Right lobe of liver (tissue), 6 donors: ENCODE data around the gene HRAS. TPM values are rescaled to one million over a fixed set of nuclear protein-coding genes. Genes with fewer than 3 reads are reported as not detected.

Experiments used
- ATAC-seq, 4 donors: fragments of 200-7000 bp; cut with Tn5 transposase; one replicate each; pipeline ENCODE4 v1.9.1; 2020; ENCODE audit warnings: mild to moderate bottlenecking in 4 of 4, moderate library complexity in 4 of 4
- DNase-seq, 3 donors: peaks; one replicate each; pipeline ENCODE4 v3.0.0-alpha.2; 2020
- H3K27ac ChIP-seq, 3 donors: fragments of 200-600 bp; one replicate each; pipeline ENCODE4 v1.8.0; 2022
- H3K27me3 ChIP-seq, 2 donors: fragments of 200-600 bp; one replicate each; pipeline ENCODE4 v1.8.0; 2022
- H3K36me3 ChIP-seq, 4 donors: fragments of 200-600 bp; sonication (generic) in 1 of 4; one replicate each; pipeline versions ENCODE4 v1.5.1 to v1.8.0; 2017 to 2022; ENCODE audit warnings: control low read depth in 1 of 4
- H3K4me1 ChIP-seq, 4 donors: fragments of 200-600 bp; sonication (generic) in 1 of 4; one replicate each; pipeline versions ENCODE4 v1.5.1 to v1.8.0; 2017 to 2022; ENCODE audit warnings: control low read depth in 1 of 4
- H3K4me3 ChIP-seq, 3 donors: fragments of 200-600 bp; one replicate each; pipeline ENCODE4 v1.8.0; 2022
- H3K9me3 ChIP-seq, 4 donors: fragments of 200-600 bp; sonication (generic) in 1 of 4; one replicate each; pipeline versions ENCODE4 v1.5.1 to v1.8.0; 2017 to 2022; ENCODE audit warnings: control low read depth in 1 of 4
- POLR2A ChIP-seq: fragments of 450-650 bp; IDR thresholded peaks from one replicate; pipeline ENCODE4 v1.6.1; 2017; ENCODE audit warnings: antibody characterized with exemption, mild to moderate bottlenecking
- WGBS: methylation state at CpG from one replicate; pipeline ENCODE4 v1.1.6; 2018; ENCODE audit warnings: low coverage, low lambda C conversion rate; ENCODE audit not compliant: insufficient coverage; ENCODE audit errors: missing lambda C conversion rate; 5-methylcytosine and 5-hydroxymethylcytosine counted together
- intact Hi-C, 2 donors: fragments of 100-400 bp; cut with DNase I; formaldehyde crosslinking; loops; one replicate each; pipeline versions ENCODE4 v1.11.2 to v1.14.1; 2022
- total RNA-seq, 6 experiments: library from RNA; depleted of rRNA in 2 of 6; stranded (reverse); fragments of >200 nt in 2 of 6; fragmentation: NEBNext Ultra II Directional in 3 of 6; extraction: Animal tissue kit (Norgen Biotek cat#: 25700) in 3 of 6; gene quantifications; one replicate each; pipeline versions ENCODE4 v1.1.0 to v1.2.4, GENCODE V29; 2016 to 2023
- TF ChIP-seq, protein P1 (sequence below), 4 donors: fragments of 200-600 bp in 3 of 4; fragments of 450-650 bp in 1 of 4; IDR thresholded peaks; one replicate each; pipeline versions ENCODE4 v1.5.1 to v1.8.0; 2016 to 2022; ENCODE audit warnings: antibody characterized with exemption in 4 of 4, mild to moderate bottlenecking in 2 of 4
- donor health status: DM: no; HTN: yes; CAD: no.
- donor health status: DM: no; HTN: no; CAD: no.
- donor health status: DM: no; HTN: no; CAD: no.
- donor health status: DM: no; HTN: yes; CAD: no.
- donor health status: DM: no; HTN: yes; CAD: no.

The HRAS gene
- total RNA-seq, 6 experiments from 2014 or later, result 7.6 to 20.9 (median 14.8) TPM

DNA sequence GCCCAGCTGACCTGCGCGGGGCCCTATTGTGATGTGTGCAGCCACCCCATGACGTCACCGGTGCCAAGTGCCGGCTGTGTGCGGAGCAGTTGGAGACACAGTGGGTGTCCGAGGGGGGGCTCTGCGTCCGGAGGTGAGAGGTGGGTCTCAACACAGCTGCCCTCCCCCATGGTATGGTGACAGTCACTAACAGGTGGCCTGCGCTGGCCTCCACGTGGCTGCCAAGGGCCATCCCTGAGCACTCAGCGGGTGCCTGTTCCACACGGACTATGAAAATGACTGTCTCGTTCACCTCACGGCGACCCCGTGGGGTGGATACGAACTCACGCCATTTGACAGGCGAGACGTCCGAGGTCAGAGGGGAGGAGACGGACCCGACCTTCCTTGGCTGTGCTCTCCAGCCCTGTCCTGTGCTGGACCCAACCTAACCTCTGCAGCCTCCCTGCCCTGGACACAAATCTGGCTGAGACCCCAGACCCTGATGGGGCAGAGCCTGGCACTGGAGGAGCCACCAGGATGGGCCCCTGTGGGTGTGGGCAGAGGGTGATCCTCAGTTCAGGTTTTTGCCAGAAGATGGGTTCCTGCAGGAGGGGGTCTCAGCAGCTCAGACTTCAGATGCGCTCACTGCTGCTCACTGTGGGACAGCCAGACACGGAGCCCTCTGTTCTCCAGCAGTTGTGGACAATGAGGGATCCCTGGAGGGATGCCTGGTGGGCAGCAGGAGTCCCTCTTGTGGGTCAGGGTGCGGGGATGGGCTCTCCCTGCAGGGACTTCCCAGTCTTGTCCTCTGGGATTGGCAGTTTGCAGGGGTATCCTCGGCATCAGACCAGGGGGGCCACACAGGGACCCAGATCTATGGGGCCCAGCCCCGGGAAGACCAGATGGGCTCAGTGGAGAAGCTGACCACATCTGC is 6.3 kb downstream of the HRAS start:
- no peaks in the 10 kb centered on the region for H3K27me3 ChIP-seq
- DNase-seq (no peak), ATAC-seq (no peak)
- no peak overlapping the region for H3K4me3 ChIP-seq
- TF ChIP-seq POLR2A, result no peak
- TF ChIP-seq, protein P1, sequence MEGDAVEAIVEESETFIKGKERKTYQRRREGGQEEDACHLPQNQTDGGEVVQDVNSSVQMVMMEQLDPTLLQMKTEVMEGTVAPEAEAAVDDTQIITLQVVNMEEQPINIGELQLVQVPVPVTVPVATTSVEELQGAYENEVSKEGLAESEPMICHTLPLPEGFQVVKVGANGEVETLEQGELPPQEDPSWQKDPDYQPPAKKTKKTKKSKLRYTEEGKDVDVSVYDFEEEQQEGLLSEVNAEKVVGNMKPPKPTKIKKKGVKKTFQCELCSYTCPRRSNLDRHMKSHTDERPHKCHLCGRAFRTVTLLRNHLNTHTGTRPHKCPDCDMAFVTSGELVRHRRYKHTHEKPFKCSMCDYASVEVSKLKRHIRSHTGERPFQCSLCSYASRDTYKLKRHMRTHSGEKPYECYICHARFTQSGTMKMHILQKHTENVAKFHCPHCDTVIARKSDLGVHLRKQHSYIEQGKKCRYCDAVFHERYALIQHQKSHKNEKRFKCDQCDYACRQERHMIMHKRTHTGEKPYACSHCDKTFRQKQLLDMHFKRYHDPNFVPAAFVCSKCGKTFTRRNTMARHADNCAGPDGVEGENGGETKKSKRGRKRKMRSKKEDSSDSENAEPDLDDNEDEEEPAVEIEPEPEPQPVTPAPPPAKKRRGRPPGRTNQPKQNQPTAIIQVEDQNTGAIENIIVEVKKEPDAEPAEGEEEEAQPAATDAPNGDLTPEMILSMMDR (IDR thresholded peaks at IDR 0.05), result no peak
- no peaks in the 10 kb centered on the region for H3K9me3 ChIP-seq
- peaks cover 0 to 9% (median 0%) of the 10 kb centered on the region in 4 donors for H3K36me3 ChIP-seq
- H3K27ac ChIP-seq, result no peak overlapping the region
- 100% methylated on average over 1 of the region's 29 CpGs for WGBS
- intact Hi-C loops, result loop anchor here in 1 of 2 donors (10.0 kb wide), 1 partner anchor 124 kb away; no protein-coding TSS in a partner anchor
- peaks cover 0 to 2% (median 0%) of the 10 kb centered on the region in 4 donors for H3K4me1 ChIP-seq

DNA sequence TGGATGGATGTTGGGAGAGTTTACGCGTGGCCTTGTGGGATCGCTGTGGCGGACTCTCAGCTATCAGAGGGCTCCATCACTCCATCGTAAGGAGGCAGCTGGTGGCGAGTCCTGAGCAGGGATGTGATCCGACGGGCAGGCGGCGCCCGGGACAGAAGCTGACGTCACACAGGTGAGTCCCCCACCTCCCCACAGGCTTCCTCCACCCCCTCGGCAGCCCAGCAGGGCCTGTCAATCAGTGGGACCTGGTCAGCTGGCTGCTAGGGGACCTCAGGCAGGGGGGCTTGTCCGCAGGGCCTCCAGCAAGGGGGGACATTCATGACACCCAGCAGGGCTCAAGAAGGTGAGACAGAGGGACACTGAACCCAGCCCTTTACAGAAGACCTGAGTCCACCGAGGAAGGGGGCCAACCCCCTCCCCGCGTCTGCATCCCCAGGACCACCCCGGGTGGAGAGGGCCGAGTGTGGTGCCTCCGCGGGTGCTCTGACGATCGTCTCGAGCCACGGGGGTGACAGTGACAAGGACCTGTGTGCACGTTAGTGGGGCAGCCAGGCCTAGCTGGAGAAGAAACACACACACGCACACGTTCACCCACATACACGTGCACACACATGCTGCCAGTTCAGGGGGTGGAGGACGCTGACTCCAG is 7.1 kb downstream of the HRAS start:
- DNase-seq (no peak), ATAC-seq (no peak)
- H3K4me3 ChIP-seq, result no peak overlapping the region
- peaks cover 0 to 7% (median 0%) of the 10 kb centered on the region in 4 donors for H3K36me3 ChIP-seq
- no peaks in the 10 kb centered on the region for H3K9me3 ChIP-seq
- no peaks in the 10 kb centered on the region for H3K4me1 ChIP-seq
- WGBS, result 94% methylated on average over 7 of the region's 30 CpGs
- intact Hi-C loops, result loop anchor here in 1 of 2 donors (10.0 kb wide), 1 partner anchor 123 kb away; no protein-coding TSS in a partner anchor
- no peaks in the 10 kb centered on the region for H3K27me3 ChIP-seq
- TF ChIP-seq POLR2A, result no peak
- TF ChIP-seq, protein P1 (IDR thresholded peaks at IDR 0.05), result no peak
- H3K27ac ChIP-seq, result no peak overlapping the region

DNA sequence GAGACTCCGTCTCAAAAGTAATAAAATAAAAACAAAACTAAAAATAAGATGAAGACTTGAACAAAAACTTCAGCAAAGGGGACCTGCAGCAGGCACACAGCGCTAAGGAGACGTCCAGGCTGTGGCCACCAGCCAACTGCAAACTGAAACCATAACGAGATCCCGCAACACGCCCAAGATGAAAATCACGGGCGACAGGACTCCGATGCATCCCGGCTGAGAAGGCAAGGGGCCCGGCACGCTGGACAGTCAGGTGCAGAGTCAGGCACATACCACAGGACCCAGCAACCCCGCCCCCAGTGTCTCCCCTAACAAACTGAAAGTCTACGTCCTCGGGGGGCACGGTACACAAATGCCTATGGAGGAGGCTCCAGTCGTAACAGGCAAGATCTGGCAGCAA is 9.2 kb downstream of the HRAS start:
- H3K4me3 ChIP-seq, result no peak overlapping the region
- 57% methylated on average over 3 of the region's 17 CpGs for WGBS
- H3K27ac ChIP-seq, result no peak overlapping the region
- TF ChIP-seq POLR2A, result no peak
- TF ChIP-seq, protein P1 (IDR thresholded peaks at IDR 0.05), result no peak
- no peak for DNase-seq
- intact Hi-C loops, result loop anchor here in 1 of 2 donors (10.0 kb wide), 1 partner anchor 121 kb away; no protein-coding TSS in a partner anchor
- no peak for ATAC-seq
- H3K4me1 ChIP-seq, result no peaks in the 10 kb centered on the region
- H3K36me3 ChIP-seq, result no peaks in the 10 kb centered on the region
- no peaks in the 10 kb centered on the region for H3K9me3 ChIP-seq
- no peaks in the 10 kb centered on the region for H3K27me3 ChIP-seq

DNA sequence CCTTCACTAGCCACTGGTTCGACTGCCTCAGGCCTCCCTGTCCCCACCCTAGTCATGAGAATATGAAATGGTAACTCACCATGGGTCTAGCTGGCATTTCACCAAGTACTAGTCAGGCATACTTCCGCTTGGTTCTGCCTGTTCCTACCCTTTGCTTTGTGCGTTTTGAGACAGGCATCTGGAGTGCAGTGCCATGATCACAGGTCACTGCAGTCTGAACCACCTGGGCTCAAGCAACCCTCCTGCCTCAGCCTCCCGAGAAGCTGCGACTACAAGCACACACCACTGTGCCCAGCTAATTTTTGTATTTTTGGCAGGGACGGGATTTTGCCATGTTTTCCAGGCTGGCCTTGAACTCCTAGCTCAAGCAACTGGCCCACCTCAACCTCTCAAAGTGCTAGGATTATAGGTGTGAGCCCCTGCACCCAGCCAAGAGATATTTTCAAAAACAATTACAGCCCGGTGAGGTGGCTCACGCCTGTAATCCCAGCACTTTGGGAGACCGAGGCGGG is 14.1 kb downstream of the HRAS start:
- Histone ChIP-seq H3K27me3 (no peaks in the 10 kb centered on the region), H3K36me3 (no peaks in the 10 kb centered on the region), H3K9me3 (no peaks in the 10 kb centered on the region), H3K27ac (no peak overlapping the region), H3K4me1 (peaks cover 0 to 5% (median 0%) of the 10 kb centered on the region in 4 donors), H3K4me3 (no peak overlapping the region)
- 89% methylated on average over 7 of the region's 10 CpGs for WGBS
- ATAC-seq, result no peak
- DNase-seq, result no peak
- TF ChIP-seq, protein P1 (IDR thresholded peaks at IDR 0.05), result no peak
- no peak for TF ChIP-seq POLR2A
- intact Hi-C loops, result loop anchor here in 1 of 2 donors (10.0 kb wide), 1 partner anchor 116 kb away; no protein-coding TSS in a partner anchor
